HG03066 (cell line): ENCODE results near the gene UMPS.

ENCODE experiments used
- ATAC-seq: cut with Tn5 transposase; IDR thresholded peaks from one replicate; pipeline ENCODE4 v1.9.1; 2021; ENCODE audit warnings: low read depth; ENCODE audit not compliant: unreplicated experiment

UMPS gene

GRCh38 chr3:124793054-124793739, 62.9 kb downstream of the UMPS start:
- ATAC-seq, result no peak

GRCh38 chr3:124796477-124796876, 66.2 kb downstream of the UMPS start:
- no peak for ATAC-seq

DNA sequence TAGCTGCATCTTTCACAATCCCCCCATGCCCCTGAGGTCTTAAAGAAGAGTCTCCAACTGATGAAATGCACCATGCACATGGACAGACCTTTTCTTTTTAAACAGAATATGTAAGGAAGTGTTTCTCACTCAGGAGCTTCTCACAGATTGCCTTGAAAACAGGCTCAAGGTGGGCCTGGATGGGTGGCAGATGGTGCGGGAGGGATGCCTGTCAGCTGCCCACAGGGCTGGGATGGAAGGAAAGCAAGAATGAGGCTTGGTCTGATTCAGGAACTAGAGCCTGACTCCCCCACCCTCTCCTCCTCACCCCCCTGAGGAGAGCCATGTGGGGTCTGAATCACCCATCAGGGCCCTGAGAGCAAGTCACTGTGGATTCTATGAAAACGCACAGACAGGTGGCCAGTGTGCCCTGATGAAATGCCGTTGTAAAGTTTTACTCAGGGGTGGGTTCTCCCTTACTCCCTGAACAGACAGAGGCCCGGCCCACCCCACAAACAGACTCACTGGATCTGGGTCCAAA, 67.2 kb downstream of the UMPS start:
- no peak for ATAC-seq
